Activated CD4-positive, alpha-beta T cell treated with anti-CD3 and anti-CD28 coated beads, Interleukin-2, amount 10 ng/mL, durations not matched to agents 24 days and 14 days (primary cell): ENCODE results near the gene GNAI1. TPM values are rescaled to one million over a fixed set of nuclear protein-coding genes. Genes with fewer than 3 reads are reported as not detected.

Experiments used
- DNase-seq: peaks from one replicate; pipeline ENCODE4 v3.0.0; 2022
- H3K27ac Mint-ChIP-seq: one replicate; pipeline ENCODE4 v1.8.0; 2022; ENCODE audit warnings: mild to moderate bottlenecking, mixed read lengths
- H3K27me3 Mint-ChIP-seq: one replicate; pipeline ENCODE4 v1.8.0; 2022; ENCODE audit warnings: mixed read lengths
- H3K36me3 Mint-ChIP-seq: one replicate; pipeline ENCODE4 v1.8.0; 2022; ENCODE audit warnings: low read depth, mild to moderate bottlenecking, mixed read lengths
- H3K4me1 Mint-ChIP-seq: one replicate; pipeline ENCODE4 v1.8.0; 2021; ENCODE audit warnings: mixed read lengths
- H3K4me3 Mint-ChIP-seq: one replicate; pipeline ENCODE4 v1.8.0; 2022; ENCODE audit warnings: mild to moderate bottlenecking, moderate library complexity, mixed read lengths
- H3K9me3 Mint-ChIP-seq: one replicate; pipeline ENCODE4 v1.8.0; 2021; ENCODE audit warnings: mixed read lengths
- intact Hi-C: fragments of 100-400 bp; cut with micrococcal nuclease; formaldehyde crosslinking; loops from one replicate; pipeline ENCODE4 v1.15.1; 2023
- total RNA-seq: library from RNA; stranded (reverse); gene quantifications from 2 replicates; pipeline ENCODE4 v1.2.3, GENCODE V29; 2022

GNAI1 gene
- total RNA-seq, 1 donor from 2014 or later: 5.7 TPM

DNA sequence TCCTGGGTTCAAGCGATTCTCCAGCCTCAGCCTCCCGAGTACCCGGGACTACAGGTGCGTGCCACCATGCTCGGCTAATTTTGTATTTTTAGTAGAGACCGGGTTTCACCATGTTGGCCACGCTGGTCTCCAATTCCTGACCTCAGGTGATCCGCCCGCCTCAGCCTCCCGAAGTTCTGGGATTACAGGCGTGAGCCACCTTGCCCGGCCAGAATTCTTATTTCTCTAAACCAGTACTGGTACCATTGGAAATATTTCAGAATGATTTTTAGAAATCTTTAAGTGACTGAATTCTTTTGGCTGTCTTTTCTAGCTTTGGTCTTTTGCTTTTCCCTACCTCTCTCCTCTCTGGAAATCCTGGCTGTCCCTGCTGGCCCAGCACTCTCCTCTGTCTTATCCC lies 2.8 kb downstream of the GNAI1 start:
- Mint-ChIP-seq H3K27me3 (peaks cover 63% of the 10 kb centered on the region), H3K4me3 (no peak overlapping the region), H3K36me3 (peaks cover 2% of the 10 kb centered on the region), H3K27ac (no peak overlapping the region), H3K4me1 (peaks cover 27% of the 10 kb centered on the region), H3K9me3 (no peaks in the 10 kb centered on the region)
- no peak for DNase-seq
- intact Hi-C loops: loop anchor here (2.0 to 10.0 kb wide), 3 partner anchors 31 to 257 kb away; no protein-coding TSS in a partner anchor

DNA sequence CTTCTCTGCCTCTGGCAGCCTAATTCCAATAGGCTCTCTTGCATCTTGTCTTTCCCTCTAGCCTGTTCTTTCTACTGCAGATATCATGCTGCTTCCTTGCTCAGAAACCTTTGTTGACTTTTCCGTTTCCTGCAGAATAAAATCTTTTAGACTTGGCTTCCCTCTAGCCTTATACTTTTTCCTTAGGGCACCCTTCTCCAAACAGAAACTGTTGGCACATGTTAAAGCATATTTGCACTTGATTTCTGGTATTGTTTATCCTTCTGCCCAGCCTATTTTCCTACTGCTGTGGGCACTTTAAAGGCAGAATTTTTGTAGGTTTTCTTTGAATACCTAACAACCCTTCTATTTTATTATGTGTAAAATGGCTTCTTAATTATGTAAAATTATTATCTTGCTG lies 4.6 kb downstream of the GNAI1 start:
- H3K4me3 Mint-ChIP-seq: no peak overlapping the region
- no peak overlapping the region for H3K27ac Mint-ChIP-seq
- H3K27me3 Mint-ChIP-seq: peaks cover 51% of the 10 kb centered on the region
- no peak for DNase-seq
- peaks cover 2% of the 10 kb centered on the region for H3K36me3 Mint-ChIP-seq
- H3K9me3 Mint-ChIP-seq: no peaks in the 10 kb centered on the region
- peaks cover 19% of the 10 kb centered on the region for H3K4me1 Mint-ChIP-seq
- intact Hi-C loops: loop anchor here (5.0 to 10.0 kb wide), 2 partner anchors 93 to 256 kb away; no protein-coding TSS in a partner anchor

DNA sequence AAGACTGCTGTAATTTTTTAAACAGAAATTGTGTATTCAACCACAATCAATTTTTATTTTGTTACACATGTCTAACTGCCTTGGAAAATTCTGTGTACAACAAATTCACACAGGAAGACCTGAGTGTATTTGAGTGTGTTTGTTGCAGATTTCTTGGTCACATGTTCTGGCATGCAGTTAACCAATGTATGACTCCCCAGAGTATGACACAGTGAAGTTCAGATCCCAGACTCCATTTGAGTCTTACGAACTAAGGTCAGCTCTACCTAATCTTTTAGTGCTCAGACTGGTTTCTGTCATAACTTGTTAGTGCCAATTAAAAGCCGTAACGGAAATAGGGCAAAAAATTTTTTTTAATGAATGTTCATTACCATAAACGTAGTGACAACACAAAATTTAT lies 5.8 kb downstream of the GNAI1 start:
- no peaks in the 10 kb centered on the region for H3K9me3 Mint-ChIP-seq
- peaks cover 54% of the 10 kb centered on the region for H3K27me3 Mint-ChIP-seq
- intact Hi-C loops: no loop called here
- no peak overlapping the region for H3K4me3 Mint-ChIP-seq
- peaks cover 2% of the 10 kb centered on the region for H3K36me3 Mint-ChIP-seq
- H3K27ac Mint-ChIP-seq: no peak overlapping the region
- no peak for DNase-seq
- peaks cover 18% of the 10 kb centered on the region for H3K4me1 Mint-ChIP-seq

DNA sequence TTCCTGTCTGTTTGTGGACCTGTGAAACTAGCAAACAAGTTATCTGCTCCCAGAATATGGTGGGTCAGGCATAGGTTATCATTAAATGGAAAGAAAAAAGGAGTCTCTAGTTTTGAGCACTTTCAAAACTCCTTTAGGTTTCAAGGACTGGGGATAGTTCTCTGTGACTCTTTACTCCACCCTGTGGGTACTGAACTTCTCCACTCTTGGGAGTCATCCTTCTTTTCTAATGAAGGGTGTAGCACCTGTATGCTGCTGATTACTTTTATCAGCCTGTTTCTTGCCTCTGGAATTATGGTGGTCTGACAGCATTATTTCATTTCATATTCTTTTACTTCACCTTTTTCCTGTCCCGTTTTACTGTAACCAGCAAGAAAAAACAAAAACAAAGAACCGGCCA lies 6.7 kb downstream of the GNAI1 start:
- intact Hi-C loops: no loop called here
- Mint-ChIP-seq H3K4me1 (peaks cover 12% of the 10 kb centered on the region), H3K27ac (no peak overlapping the region), H3K9me3 (no peaks in the 10 kb centered on the region), H3K4me3 (no peak overlapping the region), H3K36me3 (peaks cover 2% of the 10 kb centered on the region), H3K27me3 (peaks cover 51% of the 10 kb centered on the region)
- no peak for DNase-seq

DNA sequence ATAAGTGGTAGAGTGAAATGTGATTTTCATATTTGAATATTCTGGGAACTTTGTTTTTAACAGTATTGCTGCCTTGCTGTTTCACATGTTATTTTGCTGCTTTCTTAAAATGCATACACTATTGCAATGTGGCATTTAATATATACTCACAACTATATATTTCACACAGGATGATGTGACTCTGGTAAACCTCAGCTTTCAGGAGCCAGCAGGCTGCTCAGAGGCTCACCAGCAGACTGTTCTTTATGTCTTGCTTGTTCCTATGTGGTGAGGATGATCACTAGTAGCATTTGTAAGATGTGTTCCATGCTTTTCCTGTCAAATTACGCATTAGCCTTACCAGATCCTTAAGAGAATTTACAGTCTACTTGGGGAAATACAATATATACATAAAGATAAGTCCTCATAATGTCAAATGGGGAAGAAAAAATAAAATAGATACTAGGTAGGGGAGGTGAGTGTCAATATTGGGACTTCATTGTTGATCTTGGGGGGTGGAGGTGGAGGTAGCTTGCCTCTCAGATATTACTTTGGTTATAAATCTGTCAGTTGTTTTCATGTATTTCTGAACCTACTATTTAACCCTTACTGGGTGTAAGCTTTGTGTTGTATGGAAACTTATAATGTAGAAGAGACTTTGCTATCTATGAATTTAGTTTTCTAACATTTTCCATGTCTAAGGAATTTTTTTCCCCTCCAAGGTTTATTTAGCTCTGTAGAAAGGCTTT lies 8.4 kb downstream of the GNAI1 start:
- no peak for DNase-seq
- Mint-ChIP-seq H3K4me1 (peaks cover 6% of the 10 kb centered on the region), H3K9me3 (no peaks in the 10 kb centered on the region), H3K27ac (no peak overlapping the region), H3K36me3 (no peaks in the 10 kb centered on the region), H3K4me3 (no peak overlapping the region), H3K27me3 (peaks cover 45% of the 10 kb centered on the region)
- intact Hi-C loops: loop anchor here (1.0 kb wide), 1 partner anchor 8 kb away; no protein-coding TSS in a partner anchor

DNA sequence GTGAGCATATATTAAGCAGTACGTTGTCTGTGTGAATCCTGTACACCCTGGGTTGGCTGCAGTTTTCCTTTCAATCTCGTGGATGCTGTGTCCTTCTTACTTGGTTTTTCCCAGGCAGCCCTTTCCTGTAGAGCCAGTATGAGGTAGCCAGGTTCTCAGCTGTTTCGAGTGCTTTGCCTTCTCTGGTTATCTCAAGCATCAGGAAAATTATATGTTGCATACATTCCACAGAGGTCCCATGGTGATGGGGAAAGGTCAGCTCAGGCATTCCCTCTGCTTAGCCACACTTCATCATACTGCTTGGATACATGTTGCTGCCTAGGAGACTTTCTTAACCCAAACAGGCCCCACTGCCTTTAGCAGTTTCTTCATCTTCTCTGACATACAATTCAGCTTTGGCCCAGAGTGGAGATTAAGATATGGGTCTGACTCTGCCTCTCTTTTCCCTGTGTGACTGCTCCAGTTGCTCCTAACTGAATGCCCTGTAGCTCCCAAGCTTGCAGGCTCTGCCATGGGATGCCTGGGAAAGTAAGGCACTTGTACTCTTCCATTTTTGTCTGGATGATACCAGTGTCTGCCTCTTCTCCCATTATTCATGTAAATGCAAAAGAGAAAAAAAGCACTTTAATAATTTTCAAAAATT lies 11.3 kb downstream of the GNAI1 start:
- Mint-ChIP-seq H3K36me3 (no peaks in the 10 kb centered on the region), H3K27ac (no peak overlapping the region), H3K4me1 (peaks cover 3% of the 10 kb centered on the region), H3K9me3 (no peaks in the 10 kb centered on the region), H3K27me3 (peaks cover 41% of the 10 kb centered on the region), H3K4me3 (no peak overlapping the region)
- DNase-seq: no peak
- intact Hi-C loops: no loop called here

DNA sequence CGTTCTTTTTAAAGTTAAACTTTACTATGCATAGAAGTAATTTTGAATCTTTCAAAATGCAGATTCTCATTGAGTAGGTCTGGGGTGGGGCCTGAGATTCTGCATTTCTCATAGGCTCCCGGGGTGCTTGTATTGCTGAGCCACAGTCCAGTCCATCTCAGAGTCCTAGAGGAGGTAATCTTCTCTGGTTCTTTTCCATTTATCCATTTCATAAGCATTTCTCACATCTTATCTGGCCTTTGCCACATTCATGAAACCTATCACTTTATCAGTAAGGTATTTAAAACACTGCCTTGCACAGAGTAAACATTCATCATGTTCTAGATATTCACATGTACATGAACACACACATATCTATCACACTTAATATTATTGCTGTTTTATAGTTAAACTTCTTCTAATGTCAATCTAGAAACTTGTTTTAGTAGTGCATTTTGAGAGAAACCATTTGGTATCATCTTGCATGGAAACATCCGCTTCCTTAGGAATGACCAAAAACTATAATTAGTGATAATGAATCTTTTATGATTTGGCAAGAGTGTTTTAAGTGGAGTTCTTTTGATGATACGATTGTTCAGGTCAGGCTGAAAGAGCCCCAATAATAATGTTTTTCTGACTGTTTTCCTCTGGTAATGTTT lies 12.0 kb downstream of the GNAI1 start:
- H3K4me1 Mint-ChIP-seq: peaks cover 10% of the 10 kb centered on the region
- no peak overlapping the region for H3K27ac Mint-ChIP-seq
- peaks cover 38% of the 10 kb centered on the region for H3K27me3 Mint-ChIP-seq
- no peaks in the 10 kb centered on the region for H3K36me3 Mint-ChIP-seq
- intact Hi-C loops: no loop called here
- H3K9me3 Mint-ChIP-seq: no peaks in the 10 kb centered on the region
- no peak overlapping the region for H3K4me3 Mint-ChIP-seq
- no peak for DNase-seq

DNA sequence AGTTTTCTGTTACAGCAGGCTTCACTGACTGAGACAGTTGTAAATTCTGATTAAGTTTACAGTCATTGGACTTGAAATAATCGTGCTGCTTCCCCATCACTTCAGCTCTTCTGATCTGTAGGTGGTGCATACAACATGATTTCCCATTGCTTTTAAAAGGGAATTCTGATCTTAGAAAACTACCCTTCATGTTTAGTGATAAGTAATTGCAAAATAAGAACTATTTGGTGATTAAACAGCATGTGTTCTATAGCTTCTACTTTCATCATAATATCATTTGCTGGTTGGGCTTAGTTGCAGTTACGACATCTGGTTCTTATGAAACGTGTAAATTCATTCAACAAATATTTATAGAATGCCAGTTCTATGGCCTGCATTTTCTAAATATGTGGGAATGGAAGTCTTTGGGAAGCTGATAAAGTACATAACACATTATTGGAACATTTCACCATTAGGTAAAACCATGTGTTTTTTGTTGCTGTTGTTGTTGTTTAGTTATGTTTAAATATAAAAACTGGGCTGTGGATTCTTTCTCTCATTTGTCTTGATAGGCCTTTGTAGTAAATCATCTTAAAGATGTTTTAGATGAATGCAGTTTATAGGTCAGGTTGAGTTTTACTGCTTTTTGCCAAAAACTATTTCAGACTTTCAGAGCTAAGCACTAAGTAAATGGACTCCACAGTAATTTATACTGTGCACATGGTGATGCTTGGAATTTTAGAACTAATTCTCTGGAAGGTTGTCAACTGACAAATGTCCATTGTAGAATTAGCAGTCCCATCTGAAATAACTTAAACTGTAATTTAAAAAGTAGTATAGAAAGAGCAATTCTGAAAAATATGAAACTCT lies 13.1 kb downstream of the GNAI1 start:
- no peaks in the 10 kb centered on the region for H3K9me3 Mint-ChIP-seq
- H3K4me3 Mint-ChIP-seq: no peak overlapping the region
- H3K4me1 Mint-ChIP-seq: peaks cover 14% of the 10 kb centered on the region
- intact Hi-C loops: no loop called here
- DNase-seq: no peak
- H3K27ac Mint-ChIP-seq: no peak overlapping the region
- no peaks in the 10 kb centered on the region for H3K36me3 Mint-ChIP-seq
- H3K27me3 Mint-ChIP-seq: peaks cover 31% of the 10 kb centered on the region

DNA sequence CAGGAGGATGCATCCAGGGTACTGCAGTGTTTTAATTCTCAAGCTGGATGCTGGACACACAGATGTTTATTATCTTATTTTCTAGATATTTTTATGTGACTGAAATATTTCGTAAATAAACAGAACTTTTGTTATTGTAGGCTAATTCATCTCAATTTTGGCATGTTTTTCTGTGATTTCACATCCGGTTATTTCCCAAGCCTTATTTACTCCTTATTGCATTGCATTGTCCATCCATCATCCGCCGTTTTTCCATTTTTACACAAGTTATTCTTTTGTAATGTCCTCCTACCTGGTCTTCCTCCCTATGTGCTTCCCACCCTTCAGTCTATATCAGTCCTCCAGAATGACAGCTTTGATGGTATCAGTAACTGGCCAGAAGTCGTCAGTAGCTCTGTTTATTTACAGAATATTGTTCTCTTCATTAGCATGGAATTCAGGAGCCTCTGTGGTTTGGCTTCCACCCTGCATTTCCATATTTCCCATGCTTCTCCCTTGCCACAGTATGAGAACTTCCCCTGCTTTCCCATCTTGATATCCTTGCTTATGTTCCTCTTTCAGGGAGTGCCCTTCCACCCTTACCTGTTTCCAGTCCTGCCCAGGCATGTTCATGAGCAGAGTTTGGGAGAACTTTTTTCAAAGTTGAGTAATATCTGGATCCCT lies 16.1 kb downstream of the GNAI1 start:
- Mint-ChIP-seq H3K36me3 (no peaks in the 10 kb centered on the region), H3K4me3 (peak overlapping the region; percentile 25), H3K27ac (peak overlapping the region; percentile 78), H3K9me3 (no peaks in the 10 kb centered on the region), H3K27me3 (peaks cover 19% of the 10 kb centered on the region), H3K4me1 (peaks cover 14% of the 10 kb centered on the region)
- no peak for DNase-seq
- intact Hi-C loops: loop anchor here (1.0 to 2.0 kb wide), 6 partner anchors 7 to 196 kb away; no protein-coding TSS in a partner anchor

DNA sequence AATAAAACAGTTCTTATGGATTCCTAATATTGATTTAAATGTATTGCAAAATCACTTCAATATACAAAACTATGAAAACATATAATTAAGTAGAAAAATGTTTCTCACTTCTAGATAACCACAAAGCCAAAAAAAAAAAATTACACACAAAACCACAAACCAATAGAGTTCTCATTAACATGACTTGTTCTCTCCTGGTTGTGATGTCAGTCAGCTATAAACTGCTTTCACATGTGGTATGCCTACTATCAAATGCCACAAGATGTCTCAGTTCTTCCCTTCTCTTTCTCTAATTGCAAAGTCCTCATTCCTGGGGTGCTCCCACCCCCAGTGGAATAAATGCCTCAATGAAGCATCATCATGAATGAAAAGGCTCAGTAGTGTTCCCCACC lies 16.6 kb downstream of the GNAI1 start:
- no peaks in the 10 kb centered on the region for H3K36me3 Mint-ChIP-seq
- H3K4me3 Mint-ChIP-seq: peak overlapping the region; percentile 25
- H3K27me3 Mint-ChIP-seq: peaks cover 19% of the 10 kb centered on the region
- H3K27ac Mint-ChIP-seq: peak overlapping the region; percentile 78
- no peaks in the 10 kb centered on the region for H3K9me3 Mint-ChIP-seq
- intact Hi-C loops: loop anchor here (1.0 to 2.0 kb wide), 6 partner anchors 8 to 196 kb away; no protein-coding TSS in a partner anchor
- DNase-seq: peak; percentile 65
- peaks cover 14% of the 10 kb centered on the region for H3K4me1 Mint-ChIP-seq

DNA sequence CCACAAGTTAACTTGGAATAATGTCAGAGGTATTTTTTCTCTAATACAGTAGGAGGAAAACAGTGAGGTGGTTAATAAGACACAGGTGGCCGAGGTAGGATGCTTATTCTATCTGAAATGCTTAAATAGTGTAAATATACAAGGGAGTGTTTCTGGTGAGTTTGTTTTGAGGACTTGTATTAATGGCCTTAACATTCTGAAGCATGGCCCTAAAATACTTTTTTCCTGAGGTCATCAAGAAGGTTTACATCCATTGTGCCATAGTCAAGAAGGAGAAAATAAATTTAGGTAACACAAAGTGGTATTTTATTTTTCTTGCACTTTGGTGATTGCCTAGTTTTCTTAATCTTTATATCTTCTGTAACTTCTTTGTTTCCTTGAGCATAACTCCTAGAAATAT lies 18.8 kb downstream of the GNAI1 start:
- intact Hi-C loops: no loop called here
- H3K36me3 Mint-ChIP-seq: no peaks in the 10 kb centered on the region
- H3K27ac Mint-ChIP-seq: no peak overlapping the region
- H3K4me3 Mint-ChIP-seq: no peak overlapping the region
- peaks cover 11% of the 10 kb centered on the region for H3K27me3 Mint-ChIP-seq
- peaks cover 14% of the 10 kb centered on the region for H3K4me1 Mint-ChIP-seq
- no peaks in the 10 kb centered on the region for H3K9me3 Mint-ChIP-seq
- no peak for DNase-seq

DNA sequence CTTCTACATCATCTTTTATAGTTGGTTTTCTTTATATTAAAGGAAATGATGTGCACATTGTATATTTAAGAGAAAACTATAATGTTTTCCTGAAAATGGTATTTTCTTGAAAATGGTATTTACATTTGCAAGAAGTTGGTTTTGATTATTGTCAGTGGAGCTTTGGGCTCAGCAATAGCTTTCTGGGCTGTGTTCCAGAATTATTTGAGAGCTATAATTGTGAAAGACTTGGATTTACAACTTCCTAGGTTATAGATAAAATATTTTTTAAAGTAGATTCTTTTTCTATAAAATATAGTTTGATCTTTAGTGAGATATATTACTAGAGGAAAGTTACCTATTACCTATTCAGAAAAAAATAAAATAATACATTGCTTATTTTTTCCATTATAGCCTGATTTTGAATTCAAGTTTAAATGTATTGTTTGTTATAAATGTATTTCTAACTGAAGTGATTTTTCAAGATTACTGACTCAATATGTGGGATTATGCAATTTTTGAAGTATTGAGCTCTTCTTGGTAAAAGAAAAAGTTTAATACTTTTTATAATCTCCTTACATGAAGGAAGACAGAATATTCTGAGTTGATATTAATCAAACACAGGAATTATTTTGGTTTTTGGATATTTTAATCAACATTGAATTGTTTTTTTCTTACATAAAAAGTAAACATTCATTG lies 20.2 kb downstream of the GNAI1 start:
- Mint-ChIP-seq H3K27me3 (peaks cover 5% of the 10 kb centered on the region), H3K4me3 (no peak overlapping the region), H3K9me3 (no peaks in the 10 kb centered on the region), H3K4me1 (peaks cover 14% of the 10 kb centered on the region), H3K27ac (no peak overlapping the region), H3K36me3 (no peaks in the 10 kb centered on the region)
- no peak for DNase-seq
- intact Hi-C loops: no loop called here

DNA sequence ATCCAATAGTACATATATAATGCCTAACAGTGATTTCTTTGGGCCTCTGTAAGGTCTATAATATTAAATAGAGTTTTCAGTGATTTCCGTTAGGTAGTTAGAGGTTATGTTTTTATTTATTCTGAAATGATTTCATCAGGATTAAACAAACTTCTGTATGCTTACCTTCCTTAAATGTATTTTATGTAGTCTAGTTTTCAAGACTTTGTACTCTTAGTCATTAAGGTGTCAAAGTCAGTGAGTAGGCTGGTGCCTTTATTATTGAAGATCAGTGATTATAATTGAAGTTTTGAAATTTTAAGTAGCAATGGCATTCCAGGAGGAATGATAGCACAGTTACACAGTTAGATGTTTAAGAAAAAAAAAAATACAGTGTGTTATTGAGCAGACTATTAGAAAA lies 20.7 kb downstream of the GNAI1 start:
- no peak for DNase-seq
- no peaks in the 10 kb centered on the region for H3K36me3 Mint-ChIP-seq
- H3K4me3 Mint-ChIP-seq: no peak overlapping the region
- H3K9me3 Mint-ChIP-seq: no peaks in the 10 kb centered on the region
- H3K4me1 Mint-ChIP-seq: peaks cover 14% of the 10 kb centered on the region
- intact Hi-C loops: no loop called here
- peaks cover 4% of the 10 kb centered on the region for H3K27me3 Mint-ChIP-seq
- H3K27ac Mint-ChIP-seq: no peak overlapping the region
